NCI-H82 treated with DMSO at 0.1 percent for 48 hours (cell line): ENCODE results near the gene PAX8.

Experiments used
- DNase-seq: peaks from one replicate; lab custom pipeline; 2025; ENCODE audit not compliant: unreplicated experiment; lab: John Stamatoyannopoulos, UW

PAX8 gene

GRCh38 chr2:113186433-113186796 is 92.3 kb downstream of the PAX8 start:
- no peak for DNase-seq

- no peak for DNase-seq
Measured at GRCh38 chr2:113185664-113186432, 92.9 kb downstream of the PAX8 start.

- DNase-seq, result no peak
Measured at GRCh38 chr2:113184531-113185230, 94.0 kb downstream of the PAX8 start.

GRCh38 chr2:113183703-113184102 is 95.0 kb downstream of the PAX8 start:
- DNase-seq, result no peak

- DNase-seq, result no peak
Measured at GRCh38 chr2:113183264-113183663, 95.5 kb downstream of the PAX8 start.

- no peak for DNase-seq
Measured at GRCh38 chr2:113182471-113183260, 96.1 kb downstream of the PAX8 start.

GRCh38 chr2:113181258-113182051 is 97.3 kb downstream of the PAX8 start:
- DNase-seq, result no peak

- DNase-seq, result no peak
Measured at GRCh38 chr2:113180131-113180946, 98.4 kb downstream of the PAX8 start.

- DNase-seq, result no peak
Measured at GRCh38 chr2:113179446-113180045, 99.2 kb downstream of the PAX8 start.

- DNase-seq, result no peak
Measured at GRCh38 chr2:113178891-113179290, 99.8 kb downstream of the PAX8 start.

GRCh38 chr2:113178069-113178746 is 100.5 kb downstream of the PAX8 start:
- DNase-seq, result no peak

- no peak for DNase-seq
Measured at GRCh38 chr2:113176696-113177355, 101.9 kb downstream of the PAX8 start.

GRCh38 chr2:113175736-113176695 is 102.7 kb downstream of the PAX8 start:
- no peak for DNase-seq

GRCh38 chr2:113175042-113175628 is 103.6 kb downstream of the PAX8 start:
- no peak for DNase-seq

- DNase-seq, result no peak
Measured at GRCh38 chr2:113174376-113174750, 104.4 kb downstream of the PAX8 start.

GRCh38 chr2:113173542-113174375 is 105.0 kb downstream of the PAX8 start, which contains the start of gene PSD4:
TSS of gene PSD4 (plus strand) at chr2:113173971. CDS start at chr2:113182457, 8,486 bp downstream.
- no peak for DNase-seq
